ENCODE measurements around the gene COL12A1.

DNA sequence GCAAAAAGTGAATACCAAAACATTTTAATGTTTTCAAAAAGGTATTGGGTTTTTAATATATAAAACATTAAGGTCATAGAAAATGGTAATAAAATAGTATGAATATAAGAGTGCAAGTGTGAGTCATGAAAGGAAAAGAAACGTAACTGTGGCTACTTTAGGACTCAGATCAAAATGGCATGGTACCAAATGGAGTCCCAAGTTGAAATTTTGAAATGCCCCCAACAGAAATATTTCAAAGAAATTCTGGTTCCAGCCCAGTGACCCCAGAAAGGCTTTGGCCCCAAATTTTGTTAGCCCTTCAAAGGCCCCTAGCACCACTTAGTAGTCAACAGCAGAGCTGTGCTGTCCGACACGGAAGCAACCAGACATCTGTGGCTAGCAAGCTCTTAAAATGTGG is 6.0 kb downstream of the COL12A1 start:
- TF ChIP-seq, protein P1, sequence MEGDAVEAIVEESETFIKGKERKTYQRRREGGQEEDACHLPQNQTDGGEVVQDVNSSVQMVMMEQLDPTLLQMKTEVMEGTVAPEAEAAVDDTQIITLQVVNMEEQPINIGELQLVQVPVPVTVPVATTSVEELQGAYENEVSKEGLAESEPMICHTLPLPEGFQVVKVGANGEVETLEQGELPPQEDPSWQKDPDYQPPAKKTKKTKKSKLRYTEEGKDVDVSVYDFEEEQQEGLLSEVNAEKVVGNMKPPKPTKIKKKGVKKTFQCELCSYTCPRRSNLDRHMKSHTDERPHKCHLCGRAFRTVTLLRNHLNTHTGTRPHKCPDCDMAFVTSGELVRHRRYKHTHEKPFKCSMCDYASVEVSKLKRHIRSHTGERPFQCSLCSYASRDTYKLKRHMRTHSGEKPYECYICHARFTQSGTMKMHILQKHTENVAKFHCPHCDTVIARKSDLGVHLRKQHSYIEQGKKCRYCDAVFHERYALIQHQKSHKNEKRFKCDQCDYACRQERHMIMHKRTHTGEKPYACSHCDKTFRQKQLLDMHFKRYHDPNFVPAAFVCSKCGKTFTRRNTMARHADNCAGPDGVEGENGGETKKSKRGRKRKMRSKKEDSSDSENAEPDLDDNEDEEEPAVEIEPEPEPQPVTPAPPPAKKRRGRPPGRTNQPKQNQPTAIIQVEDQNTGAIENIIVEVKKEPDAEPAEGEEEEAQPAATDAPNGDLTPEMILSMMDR (IDR thresholded peaks at IDR 0.05 in 2 of 3, conservative IDR thresholded peaks at IDR 0.05 in 1 of 3; ENCODE audit: control insufficient read depth in 2 of 3, extremely low read depth in 1 of 3, insufficient read depth in 1 of 3, low read depth in 3 of 3, low read length in 3 of 3) = no peak
- no peak for TF ChIP-seq CREM (IDR thresholded peaks at IDR 0.05; ENCODE audit: low read depth)
- no peak for TF ChIP-seq TCF12 (IDR thresholded peaks at IDR 0.05; ENCODE audit: low read depth, low read length)
